PC-3 (cell line): Measurements from ENCODE around the gene KLHL1. TPM values are rescaled to one million over a fixed set of nuclear protein-coding genes. Genes with fewer than 3 reads are reported as not detected.

Experiments
- ATAC-seq: fragments of 200-7000 bp; cut with Tn5 transposase; 2 replicates; pipeline ENCODE4 v1.9.1; 2020; ENCODE audit warnings: mild to moderate bottlenecking, moderate library complexity
- BruUV-seq: library from RNA; stranded (reverse); fragments of 400-500 nt; replicated peaks from 2 replicates; lab custom pipeline; 2021; lab: Mats Ljungman, UMichigan
- CTCF ChIA-PET: fragments of 300-600 bp; sonication (Branson Sonifier 250); formaldehyde crosslinking; loops from one replicate; lab custom pipeline; 2022; ENCODE audit warnings: antibody characterized with exemption; lab: Charles Lee
- POLR2A ChIA-PET: fragments of 300-600 bp; sonication (Branson Sonifier 250); formaldehyde crosslinking; loops from one replicate; lab custom pipeline; 2022; ENCODE audit warnings: antibody characterized with exemption; ENCODE audit not compliant: unreplicated experiment; lab: Charles Lee
- DNase-seq: peaks from one replicate; pipeline ENCODE4 v3.0.0-alpha.2; 2015
- H2AFZ ChIP-seq: fragments of 300-600 bp; sonication (generic); 2 replicates; pipeline ENCODE4 v1.6.0; 2016; ENCODE audit warnings: antibody characterized with exemption, low read length
- H3F3A ChIP-seq: fragments of 300-600 bp; sonication (generic); one replicate; pipeline ENCODE4 v1.6.0; 2017; ENCODE audit warnings: antibody characterized with exemption, low read length, control low read depth, mild to moderate bottlenecking; ENCODE audit not compliant: unreplicated experiment
- H3K27ac ChIP-seq: fragments of 300-600 bp; sonication (generic); 2 replicates; pipeline ENCODE4 v1.5.1; 2016; ENCODE audit warnings: mild to moderate bottlenecking, low read length
- H3K27me3 ChIP-seq: fragments of 300-600 bp; sonication (generic); 2 replicates; pipeline ENCODE4 v1.6.1; 2016; ENCODE audit warnings: low read length, mixed read lengths
- H3K36me3 ChIP-seq: fragments of 300-600 bp; sonication (generic); 2 replicates; pipeline ENCODE4 v1.6.1; 2016; ENCODE audit warnings: low read depth, mixed run types, low read length, mixed read lengths
- H3K4me1 ChIP-seq: fragments of 300-600 bp; sonication (generic); 2 replicates; pipeline ENCODE4 v1.5.1; 2016; ENCODE audit warnings: low read length; ENCODE audit not compliant: insufficient read depth
- H3K4me2 ChIP-seq: fragments of 300-600 bp; sonication (generic); 2 replicates; pipeline ENCODE4 v1.6.0; 2016; ENCODE audit warnings: low read length
- H3K4me3 ChIP-seq: fragments of 300-600 bp; sonication (generic); 2 replicates; pipeline ENCODE4 v1.5.1; 2016; ENCODE audit warnings: mild to moderate bottlenecking, low read length, mixed read lengths
- H3K79me2 ChIP-seq: fragments of 300-600 bp; sonication (generic); 2 replicates; pipeline ENCODE4 v1.6.1; 2017; ENCODE audit warnings: low read length, mixed read lengths
- H3K9ac ChIP-seq: fragments of 300-600 bp; sonication (generic); 2 replicates; pipeline ENCODE4 v1.6.0; 2016; ENCODE audit warnings: mild to moderate bottlenecking, low read length
- H3K9me2 ChIP-seq: fragments of 300-600 bp; sonication (generic); replicated peaks from 2 replicates; pipeline ENCODE4 v1.6.1; 2016; ENCODE audit warnings: mixed run types, low read length, mixed read lengths
- H3K9me3 ChIP-seq: fragments of 300-600 bp; sonication (generic); 2 replicates; pipeline ENCODE4 v1.6.1; 2016; ENCODE audit warnings: low read length, mixed read lengths
- H4K20me1 ChIP-seq: fragments of 300-600 bp; sonication (generic); 2 replicates; pipeline ENCODE4 v1.6.1; 2016; ENCODE audit warnings: low read length, mixed read lengths
- EZH2 ChIP-seq: fragments of 300-600 bp; sonication (generic); IDR thresholded peaks from one replicate; pipeline ENCODE4 v1.6.1; 2017; ENCODE audit warnings: antibody characterized with exemption, mild to moderate bottlenecking, low read length; ENCODE audit not compliant: unreplicated experiment
- EZH2phosphoT487 ChIP-seq: fragments of 300-600 bp; sonication (generic); IDR thresholded peaks from 2 replicates; pipeline ENCODE4 v1.6.1; 2018; ENCODE audit warnings: mild to moderate bottlenecking, antibody characterized with exemption, low read length, borderline replicate concordance
- intact Hi-C: fragments of 100-400 bp; cut with micrococcal nuclease; formaldehyde crosslinking; loops from 2 replicates; pipeline ENCODE4 v1.9.0; 2023
- total RNA-seq: library from RNA; depleted of rRNA; stranded (reverse); fragments of >200 nt; gene quantifications from 2 replicates; pipeline ENCODE4 v1.2.3, GENCODE V29; 2014
- TF ChIP-seq, protein P1 (sequence below): fragments of 300-600 bp; sonication (generic); conservative IDR thresholded peaks from 2 replicates; pipeline ENCODE4 v1.5.1; 2017; ENCODE audit warnings: antibody characterized with exemption, low read depth, mild to moderate bottlenecking, low read length

The KLHL1 gene
- total RNA-seq, 1 experiment from 2014 or later, result not detected

DNA sequence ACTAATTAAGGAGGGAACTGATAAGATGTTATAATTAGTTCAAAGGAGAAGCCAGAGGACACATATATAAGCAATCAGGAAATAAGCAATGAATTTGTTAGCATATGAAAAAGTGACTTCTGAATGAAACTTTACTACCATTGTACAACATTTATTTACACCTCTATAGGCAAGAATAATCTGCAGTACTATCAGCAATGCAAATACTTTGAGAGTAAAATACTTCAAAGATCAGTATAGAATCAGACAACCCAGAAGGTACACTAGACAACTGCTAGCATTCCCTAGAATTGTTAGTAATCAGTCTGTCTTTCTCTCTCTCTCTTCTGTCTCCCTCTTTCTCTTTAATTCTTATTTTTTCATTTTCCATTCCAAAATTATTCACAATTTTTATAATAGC lies 197.5 kb downstream of the KLHL1 start:
- ChIA-PET CTCF (no interaction called here), POLR2A (no interaction called here)
- Histone ChIP-seq H2AFZ (no peak overlapping the region), H3K27me3 (no peaks in the 10 kb centered on the region), H3K4me2 (no peak overlapping the region), H3K4me1 (no peaks in the 10 kb centered on the region), H3K9ac (no peak overlapping the region), H3F3A (no peaks in the 10 kb centered on the region), H3K4me3 (no peak overlapping the region), H3K9me2 (no peaks in the 10 kb centered on the region), H3K79me2 (no peaks in the 10 kb centered on the region), H4K20me1 (no peaks in the 10 kb centered on the region), H3K36me3 (no peaks in the 10 kb centered on the region), H3K27ac (no peak overlapping the region), H3K9me3 (no peaks in the 10 kb centered on the region)
- BruUV-seq, result no TSS peak
- TF ChIP-seq EZH2 (no peak), EZH2phosphoT487 (no peak)
- TF ChIP-seq, protein P1, sequence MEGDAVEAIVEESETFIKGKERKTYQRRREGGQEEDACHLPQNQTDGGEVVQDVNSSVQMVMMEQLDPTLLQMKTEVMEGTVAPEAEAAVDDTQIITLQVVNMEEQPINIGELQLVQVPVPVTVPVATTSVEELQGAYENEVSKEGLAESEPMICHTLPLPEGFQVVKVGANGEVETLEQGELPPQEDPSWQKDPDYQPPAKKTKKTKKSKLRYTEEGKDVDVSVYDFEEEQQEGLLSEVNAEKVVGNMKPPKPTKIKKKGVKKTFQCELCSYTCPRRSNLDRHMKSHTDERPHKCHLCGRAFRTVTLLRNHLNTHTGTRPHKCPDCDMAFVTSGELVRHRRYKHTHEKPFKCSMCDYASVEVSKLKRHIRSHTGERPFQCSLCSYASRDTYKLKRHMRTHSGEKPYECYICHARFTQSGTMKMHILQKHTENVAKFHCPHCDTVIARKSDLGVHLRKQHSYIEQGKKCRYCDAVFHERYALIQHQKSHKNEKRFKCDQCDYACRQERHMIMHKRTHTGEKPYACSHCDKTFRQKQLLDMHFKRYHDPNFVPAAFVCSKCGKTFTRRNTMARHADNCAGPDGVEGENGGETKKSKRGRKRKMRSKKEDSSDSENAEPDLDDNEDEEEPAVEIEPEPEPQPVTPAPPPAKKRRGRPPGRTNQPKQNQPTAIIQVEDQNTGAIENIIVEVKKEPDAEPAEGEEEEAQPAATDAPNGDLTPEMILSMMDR, result no peak
- no peak for DNase-seq
- ATAC-seq, result no peak
- intact Hi-C loops, result no loop called here

DNA sequence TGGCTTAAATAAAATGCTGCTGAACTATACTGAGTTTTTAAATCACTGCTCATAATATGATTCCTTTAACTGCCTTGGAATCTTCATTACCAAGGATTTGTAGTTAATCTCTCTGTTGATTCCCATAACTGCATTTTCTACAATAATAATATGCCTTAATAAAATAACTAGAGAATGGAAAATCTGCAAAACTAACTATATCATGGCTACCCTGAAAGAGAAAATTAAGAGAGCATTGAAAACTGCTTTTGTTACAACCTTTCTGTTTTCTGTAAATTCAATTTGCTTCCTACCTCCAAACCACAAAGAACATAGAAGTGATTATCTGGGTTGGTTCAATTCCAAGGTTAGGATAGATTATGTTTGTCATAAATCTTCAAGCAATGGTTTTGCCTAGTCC lies 203.5 kb downstream of the KLHL1 start:
- no peaks in the 10 kb centered on the region for H3K27me3 ChIP-seq
- no peaks in the 10 kb centered on the region for H3K36me3 ChIP-seq
- ChIA-PET CTCF (no interaction called here), POLR2A (no interaction called here)
- DNase-seq (no peak), ATAC-seq (no peak)
- no peaks in the 10 kb centered on the region for H3K79me2 ChIP-seq
- intact Hi-C loops, result no loop called here
- H3K4me1 ChIP-seq, result no peaks in the 10 kb centered on the region
- H3K9me2 ChIP-seq, result no peaks in the 10 kb centered on the region
- H2AFZ ChIP-seq, result no peak overlapping the region
- H3K9me3 ChIP-seq, result no peaks in the 10 kb centered on the region
- TF ChIP-seq, protein P1, result no peak
- no peak for TF ChIP-seq EZH2
- TF ChIP-seq EZH2phosphoT487, result no peak
- no peak overlapping the region for H3K9ac ChIP-seq
- H3K4me3 ChIP-seq, result no peak overlapping the region
- no peak overlapping the region for H3K4me2 ChIP-seq
- H3F3A ChIP-seq, result no peaks in the 10 kb centered on the region
- H4K20me1 ChIP-seq, result no peaks in the 10 kb centered on the region
- H3K27ac ChIP-seq, result no peak overlapping the region
- no TSS peak for BruUV-seq

DNA sequence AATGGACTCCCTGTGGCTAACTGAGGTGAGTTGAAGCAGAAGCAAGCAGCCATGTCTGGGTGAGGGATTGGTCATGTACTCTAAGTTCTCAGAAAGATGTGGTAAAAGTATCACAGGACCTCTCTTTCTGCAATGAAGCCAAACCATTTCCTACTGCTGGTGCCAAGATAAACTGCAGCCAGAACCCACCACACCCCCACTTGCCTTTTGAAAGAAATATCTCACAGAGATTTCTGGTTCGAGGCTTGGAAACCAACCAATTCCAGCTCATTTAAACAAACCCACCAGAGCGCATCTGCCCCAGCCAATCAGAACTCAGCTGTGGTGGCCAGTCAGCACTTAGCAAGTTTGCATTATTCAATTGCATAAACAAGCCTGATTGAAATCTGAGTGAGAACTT lies 205.2 kb downstream of the KLHL1 start:
- Histone ChIP-seq H3K9me2 (no peaks in the 10 kb centered on the region), H4K20me1 (no peaks in the 10 kb centered on the region), H3K36me3 (no peaks in the 10 kb centered on the region), H3K9ac (no peak overlapping the region), H3K79me2 (no peaks in the 10 kb centered on the region), H3K4me1 (no peaks in the 10 kb centered on the region), H3K9me3 (no peaks in the 10 kb centered on the region), H3K4me2 (no peak overlapping the region), H3K27ac (no peak overlapping the region), H3K4me3 (no peak overlapping the region), H2AFZ (no peak overlapping the region), H3K27me3 (no peaks in the 10 kb centered on the region), H3F3A (no peaks in the 10 kb centered on the region)
- TF ChIP-seq EZH2phosphoT487, result no peak
- TF ChIP-seq EZH2, result no peak
- TF ChIP-seq, protein P1, result no peak
- POLR2A ChIA-PET, result no interaction called here
- DNase-seq (no peak), ATAC-seq (no peak)
- intact Hi-C loops, result no loop called here
- CTCF ChIA-PET, result no interaction called here
- no TSS peak for BruUV-seq
